CD14-positive monocyte (primary cell): Measurements from ENCODE around the gene KRTAP3-3. TPM values are rescaled to one million over a fixed set of nuclear protein-coding genes. Genes with fewer than 3 reads are reported as not detected.
A peak's percentile ranks its signal among the peaks of the same experiment; 100 is the strongest.

Source experiments
- DNase-seq, 3 donors: peaks; one replicate each; pipeline ENCODE4 v3.0.0-alpha.2; 2011 to 2022
- H2AFZ ChIP-seq: 2 replicates; pipeline ENCODE4 v1.6.0; 2012; ENCODE audit warnings: mild to moderate bottlenecking, low read depth, low read length, inconsistent platforms; ENCODE audit not compliant: insufficient read depth, poor library complexity, severe bottlenecking
- H3K27ac ChIP-seq, 2 donors: 1 replicate in 1 of 2; 2 replicates in 1 of 2; pipeline ENCODE4 v1.5.1; 2012 to 2013; ENCODE audit warnings: low read length in 2 of 2, control low read depth in 1 of 2, inconsistent platforms in 1 of 2, low read depth in 1 of 2, mild to moderate bottlenecking in 1 of 2
- H3K27me3 ChIP-seq, 2 donors: one replicate each; pipeline versions ENCODE4 v1.6.0 to v1.6.1; 2011 to 2013; ENCODE audit warnings: low read length in 2 of 2; ENCODE audit not compliant: control insufficient read depth in 2 of 2, insufficient read depth in 2 of 2
- H3K36me3 ChIP-seq, 2 donors: replicated peaks in 1 of 2; 1 replicate in 1 of 2; 2 replicates in 1 of 2; pipeline versions ENCODE4 v1.5.1 to v1.6.1; 2012 to 2013; ENCODE audit warnings: low read length in 2 of 2, control low read depth in 1 of 2, inconsistent platforms in 1 of 2, mild to moderate bottlenecking in 1 of 2; ENCODE audit not compliant: insufficient read depth in 2 of 2, control insufficient read depth in 1 of 2
- H3K4me1 ChIP-seq, 2 donors: 1 replicate in 1 of 2; 2 replicates in 1 of 2; pipeline versions ENCODE4 v1.5.1 to v1.6.1; 2012 to 2013; ENCODE audit warnings: low read length in 2 of 2, control low read depth in 1 of 2, inconsistent platforms in 1 of 2, mild to moderate bottlenecking in 1 of 2, moderate library complexity in 1 of 2; ENCODE audit not compliant: insufficient read depth in 2 of 2, control insufficient read depth in 1 of 2
- H3K4me2 ChIP-seq: replicated peaks from 2 replicates; pipeline ENCODE3; 2012; ENCODE audit warnings: low read length, moderate library complexity, mild to moderate bottlenecking; ENCODE audit not compliant: poor library complexity, severe bottlenecking; ENCODE audit errors: extremely low read depth
- H3K4me3 ChIP-seq, 3 experiments: fragments of 200-600 bp in 1 of 3; sonication (generic) in 1 of 3; replicated peaks in 1 of 3; 1 replicate in 2 of 3; 2 replicates in 1 of 3; pipeline ENCODE4 v1.5.1; 2011 to 2013; ENCODE audit warnings: low read length in 3 of 3, mild to moderate bottlenecking in 3 of 3, control low read depth in 2 of 3, low read depth in 2 of 3, inconsistent platforms in 1 of 3, moderate library complexity in 1 of 3
- H3K79me2 ChIP-seq: 2 replicates; pipeline ENCODE4 v1.6.0; 2012; ENCODE audit warnings: mild to moderate bottlenecking, control low read depth, inconsistent platforms, low read length, moderate library complexity; ENCODE audit not compliant: insufficient read depth
- H3K9ac ChIP-seq: 2 replicates; pipeline ENCODE4 v1.6.0; 2017; ENCODE audit warnings: low read length, mild to moderate bottlenecking; ENCODE audit not compliant: insufficient read depth, poor library complexity, severe bottlenecking
- H3K9me3 ChIP-seq, 2 donors: replicated peaks in 1 of 2; 1 replicate in 1 of 2; 2 replicates in 1 of 2; pipeline versions ENCODE4 v1.5.1 to v1.6.1; 2012 to 2013; ENCODE audit warnings: low read length in 2 of 2, control low read depth in 1 of 2; ENCODE audit not compliant: control insufficient read depth in 1 of 2, insufficient read depth in 1 of 2
- H4K20me1 ChIP-seq: 2 replicates; pipeline ENCODE4 v1.6.0; 2012; ENCODE audit warnings: mild to moderate bottlenecking, low read length, control low read depth, moderate library complexity; ENCODE audit not compliant: insufficient read depth
- H3K27ac Mint-ChIP-seq, 7 donors: one replicate each; pipeline ENCODE4 v1.8.0; 2020; ENCODE audit warnings: mild to moderate bottlenecking in 7 of 7, mixed read lengths in 7 of 7, moderate library complexity in 6 of 7, inconsistent platforms in 2 of 7
- H3K27me3 Mint-ChIP-seq, 3 donors: one replicate each; pipeline ENCODE4 v1.8.0; 2021 to 2022; ENCODE audit warnings: low read depth in 3 of 3, mild to moderate bottlenecking in 3 of 3, mixed read lengths in 3 of 3, moderate library complexity in 3 of 3, inconsistent platforms in 1 of 3
- H3K36me3 Mint-ChIP-seq, 2 donors: one replicate each; pipeline ENCODE4 v1.8.0; 2020; ENCODE audit warnings: mixed read lengths in 2 of 2, inconsistent platforms in 1 of 2, mild to moderate bottlenecking in 1 of 2
- H3K4me1 Mint-ChIP-seq: one replicate; pipeline ENCODE4 v1.8.0; 2020; ENCODE audit warnings: mild to moderate bottlenecking, mixed read lengths
- H3K4me3 Mint-ChIP-seq, 2 donors: one replicate each; pipeline ENCODE4 v1.8.0; 2020; ENCODE audit warnings: mild to moderate bottlenecking in 2 of 2, mixed read lengths in 2 of 2, moderate library complexity in 1 of 2
- H3K9me3 Mint-ChIP-seq, 7 donors: one replicate each; pipeline ENCODE4 v1.8.0; 2020 to 2022; ENCODE audit warnings: mixed read lengths in 7 of 7, mild to moderate bottlenecking in 6 of 7, moderate library complexity in 6 of 7, inconsistent platforms in 2 of 7
- WGBS: methylation state at CpG from one replicate; pipeline ENCODE4 v1.1.5; 2013; ENCODE audit warnings: missing lambda C conversion rate; ENCODE audit not compliant: insufficient coverage; 5-methylcytosine and 5-hydroxymethylcytosine counted together
- intact Hi-C, 2 donors: fragments of 100-400 bp; cut with micrococcal nuclease; formaldehyde crosslinking; loops; one replicate each; pipeline versions ENCODE4 v1.15.0 to v1.15.1; 2023
- polyA plus RNA-seq, 3 donors: library from polyadenylated mRNA; depleted of rRNA in 1 of 3; unstranded in 2 of 3; stranded (reverse) in 1 of 3; fragments of 300-500 nt in 2 of 3; fragments of >200 nt in 1 of 3; fragmentation: Illumina TruSeq in 2 of 3; gene quantifications; 1 replicate in 2 of 3; 2 replicates in 1 of 3; pipeline ENCODE4 v1.2.3, GENCODE V29; 2012 to 2021
- TF ChIP-seq, protein P1 (sequence below): fragments of 200-600 bp; IDR thresholded peaks from one replicate; pipeline ENCODE4 v1.8.0; 2022; ENCODE audit warnings: antibody characterized with exemption, mild to moderate bottlenecking

Gene KRTAP3-3
- polyA plus RNA-seq, 3 donors = not detected

DNA sequence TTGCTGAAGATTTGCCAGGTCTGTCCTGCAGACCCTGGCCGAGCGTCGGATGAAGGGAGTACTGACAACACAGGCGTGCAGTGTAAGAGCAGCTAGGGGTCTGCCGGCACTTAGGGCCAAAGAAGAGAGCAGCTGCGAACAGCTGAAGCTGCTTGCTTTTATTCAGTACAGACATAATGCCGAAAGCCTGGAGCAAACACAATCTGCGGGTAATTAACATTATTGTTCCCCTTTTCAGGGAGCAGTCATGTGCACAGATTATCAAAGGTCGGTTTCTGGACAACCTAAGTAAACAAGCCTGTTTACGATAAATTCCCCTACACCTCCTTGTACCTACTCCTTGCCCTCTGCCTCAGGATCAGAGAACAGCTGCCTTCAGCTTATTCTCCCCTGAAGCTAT is 44.5 kb downstream of the KRTAP3-3 start:
- TF ChIP-seq, protein P1, sequence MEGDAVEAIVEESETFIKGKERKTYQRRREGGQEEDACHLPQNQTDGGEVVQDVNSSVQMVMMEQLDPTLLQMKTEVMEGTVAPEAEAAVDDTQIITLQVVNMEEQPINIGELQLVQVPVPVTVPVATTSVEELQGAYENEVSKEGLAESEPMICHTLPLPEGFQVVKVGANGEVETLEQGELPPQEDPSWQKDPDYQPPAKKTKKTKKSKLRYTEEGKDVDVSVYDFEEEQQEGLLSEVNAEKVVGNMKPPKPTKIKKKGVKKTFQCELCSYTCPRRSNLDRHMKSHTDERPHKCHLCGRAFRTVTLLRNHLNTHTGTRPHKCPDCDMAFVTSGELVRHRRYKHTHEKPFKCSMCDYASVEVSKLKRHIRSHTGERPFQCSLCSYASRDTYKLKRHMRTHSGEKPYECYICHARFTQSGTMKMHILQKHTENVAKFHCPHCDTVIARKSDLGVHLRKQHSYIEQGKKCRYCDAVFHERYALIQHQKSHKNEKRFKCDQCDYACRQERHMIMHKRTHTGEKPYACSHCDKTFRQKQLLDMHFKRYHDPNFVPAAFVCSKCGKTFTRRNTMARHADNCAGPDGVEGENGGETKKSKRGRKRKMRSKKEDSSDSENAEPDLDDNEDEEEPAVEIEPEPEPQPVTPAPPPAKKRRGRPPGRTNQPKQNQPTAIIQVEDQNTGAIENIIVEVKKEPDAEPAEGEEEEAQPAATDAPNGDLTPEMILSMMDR = no peak
- DNase-seq = no peak
- Histone ChIP-seq H2AFZ (no peak overlapping the region), H3K9ac (no peak overlapping the region), H4K20me1 (no peaks in the 10 kb centered on the region), H3K4me3 (no peak overlapping the region), H3K27ac (no peak overlapping the region), H3K4me2 (no peak overlapping the region), H3K27me3 (peaks cover 17 to 24% of the 10 kb centered on the region in 2 donors), H3K4me1 (peaks cover 0 to 9% of the 10 kb centered on the region in 2 donors), H3K79me2 (no peaks in the 10 kb centered on the region), H3K36me3 (no peaks in the 10 kb centered on the region), H3K9me3 (no peaks in the 10 kb centered on the region)
- Mint-ChIP-seq H3K27me3 (peaks cover 33 to 59% (median 35%) of the 10 kb centered on the region in 3 donors), H3K27ac (no peak overlapping the region), H3K4me1 (peaks cover 8% of the 10 kb centered on the region), H3K4me3 (peak overlapping the region in 1 of 2 donors; percentile 8), H3K36me3 (no peaks in the 10 kb centered on the region), H3K9me3 (peaks cover 0 to 2% (median 0%) of the 10 kb centered on the region in 7 donors)
- intact Hi-C loops = no loop called here
- WGBS = 62% methylated on average over 9 of the region's 10 CpGs

DNA sequence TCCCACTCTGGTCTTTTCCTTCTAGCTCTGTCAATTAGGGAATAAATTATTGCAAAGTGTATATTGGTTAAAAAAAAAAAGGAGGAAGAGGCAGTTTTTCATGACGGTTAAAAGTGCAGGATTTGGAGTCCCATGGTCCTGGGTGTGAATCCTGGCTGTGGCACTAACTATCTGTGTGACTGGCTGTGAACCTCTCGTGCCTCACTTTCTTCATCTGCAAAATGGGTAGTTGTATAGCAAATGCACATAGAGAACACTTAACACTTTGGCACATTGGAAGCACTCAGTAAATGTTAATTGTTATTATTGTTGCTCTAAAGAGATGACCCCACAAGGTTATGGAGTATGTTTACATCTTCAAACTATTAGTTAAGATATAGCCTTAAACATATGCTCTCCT is 46.0 kb downstream of the KRTAP3-3 start:
- Histone ChIP-seq H3K4me1 (peaks cover 0 to 7% of the 10 kb centered on the region in 2 donors), H3K4me3 (no peak overlapping the region), H4K20me1 (no peaks in the 10 kb centered on the region), H3K9ac (no peak overlapping the region), H3K27me3 (peaks cover 17 to 25% of the 10 kb centered on the region in 2 donors), H3K79me2 (no peaks in the 10 kb centered on the region), H3K36me3 (no peaks in the 10 kb centered on the region), H3K4me2 (no peak overlapping the region), H3K9me3 (no peaks in the 10 kb centered on the region), H3K27ac (no peak overlapping the region), H2AFZ (no peak overlapping the region)
- 57% methylated on average over 1 of the region's 2 CpGs for WGBS
- TF ChIP-seq, protein P1 = no peak
- peaks cover 30 to 48% (median 33%) of the 10 kb centered on the region in 3 donors for H3K27me3 Mint-ChIP-seq
- no peaks in the 10 kb centered on the region for H3K36me3 Mint-ChIP-seq
- H3K4me1 Mint-ChIP-seq = peaks cover 6% of the 10 kb centered on the region
- intact Hi-C loops = no loop called here
- no peak overlapping the region for H3K27ac Mint-ChIP-seq
- H3K9me3 Mint-ChIP-seq = peaks cover 0 to 4% (median 0%) of the 10 kb centered on the region in 7 donors
- no peak for DNase-seq
- peak overlapping the region in 1 of 2 donors; percentile 28 for H3K4me3 Mint-ChIP-seq
